Frontal cortex (tissue), 4 donors: ENCODE measurements around the gene AIP. TPM values are rescaled to one million over a fixed set of nuclear protein-coding genes. Genes with fewer than 3 reads are reported as not detected.
"Not testable (repeated sequence)": the region's sequence is repeated elsewhere in the genome, so short reads cannot be mapped to it uniquely, and the experiment has no call there.

Source experiments
- DNase-seq, 2 donors: peaks; one replicate each; pipeline ENCODE4 v3.0.0; 2012; ENCODE audit warnings: low spot score in 2 of 2
- FAIRE-seq: peaks from 2 replicates; lab custom pipeline; 2012; peaks lifted over from hg19 to GRCh38; lab: Jason Lieb, UNC
- total RNA-seq: library from RNA; depleted of rRNA; stranded (reverse); fragments of >200 nt; gene quantifications from one replicate; pipeline ENCODE4 v1.2.3, GENCODE V29; 2014
- donor health status: control.
- donor health status: control.
- donor health status: control.

Gene AIP
- total RNA-seq, 1 donor from 2014 or later = 89.3 TPM

GRCh38 chr11:67504005-67504949 lies 21.5 kb downstream of the AIP start:
- FAIRE-seq = no peak
- DNase-seq = peak; percentile 70 to 81

- DNase-seq (peak; percentile 78 to 79), FAIRE-seq (no peak)
Observed at GRCh38 chr11:67504950-67505581, 22.2 kb downstream of the AIP start, which contains the start of gene PITPNM1. TSS of gene PITPNM1 (minus strand) at chr11:67505363. CDS start at chr11:67504180, 1,183 bp downstream.

GRCh38 chr11:67505605-67506396 lies 23.0 kb downstream of the AIP start:
- no peak for FAIRE-seq
- peak; percentile 88 to 91 for DNase-seq

GRCh38 chr11:67506426-67507051 lies 23.7 kb downstream of the AIP start:
- FAIRE-seq = no peak
- DNase-seq = no peak

GRCh38 chr11:67507242-67507863 lies 24.5 kb downstream of the AIP start:
- FAIRE-seq (no peak), DNase-seq (no peak)

- DNase-seq (peak; percentile 98), FAIRE-seq (peak; percentile 45)
Observed at GRCh38 chr11:67507864-67508485, 25.1 kb downstream of the AIP start, which contains the start of gene CDK2AP2. TSS of gene CDK2AP2 (minus strand) at chr11:67508162. CDS start at chr11:67508082, 80 bp downstream.

- peak; percentile 92 to 99 for DNase-seq
- no peak for FAIRE-seq
Observed at GRCh38 chr11:67508486-67509121, 25.8 kb downstream of the AIP start.

GRCh38 chr11:67510023-67510345 lies 27.2 kb downstream of the AIP start:
- FAIRE-seq = no peak
- DNase-seq = no peak

GRCh38 chr11:67511558-67511957 lies 28.7 kb downstream of the AIP start:
- not testable (repeated sequence) for FAIRE-seq, DNase-seq

- FAIRE-seq (no peak), DNase-seq (no peak)
Observed at GRCh38 chr11:67514116-67514515, 31.3 kb downstream of the AIP start.

- no peak for DNase-seq
- no peak for FAIRE-seq
Observed at GRCh38 chr11:67516806-67517205, 34.0 kb downstream of the AIP start.

GRCh38 chr11:67517784-67518552 lies 35.1 kb downstream of the AIP start:
- no peak for DNase-seq
- no peak for FAIRE-seq

- DNase-seq = no peak
- FAIRE-seq = no peak
Observed at GRCh38 chr11:67519726-67520125, 36.9 kb downstream of the AIP start.

- no peak for DNase-seq
- no peak for FAIRE-seq
Observed at GRCh38 chr11:67520856-67521824, 38.3 kb downstream of the AIP start.

GRCh38 chr11:67521924-67522323 lies 39.1 kb downstream of the AIP start:
- DNase-seq (no peak), FAIRE-seq (no peak)

GRCh38 chr11:67522338-67522737 lies 39.5 kb downstream of the AIP start:
- DNase-seq (no peak), FAIRE-seq (no peak)
